OCI-LY3 (cell line): ENCODE measurements around the gene MUC5B.

Experiments used
- H2AFZ ChIP-seq: fragments of 200-600, 300-600 bp; shearing (Covaris generic); 2 replicates; pipeline ENCODE4 v1.6.0; 2014; ENCODE audit warnings: antibody characterized with exemption, low read depth, low read length
- H3K27ac ChIP-seq: fragments of 200-600, 300-600 bp; sonication (generic); 2 replicates; pipeline ENCODE4 v1.5.1; 2014; ENCODE audit warnings: mild to moderate bottlenecking, low read length, moderate library complexity, mixed read lengths
- H3K27me3 ChIP-seq: fragments of 200-600, 300-600 bp; sonication (generic); 2 replicates; pipeline ENCODE4 v1.6.1; 2014; ENCODE audit warnings: low read depth, low read length, mixed read lengths
- H3K36me3 ChIP-seq: fragments of 200-600, 300-600 bp; sonication (generic); replicated peaks from 2 replicates; pipeline ENCODE3; 2014; ENCODE audit warnings: low read depth, low read length, mixed read lengths
- H3K4me1 ChIP-seq: fragments of 300-600, 200-600 bp; sonication (generic); 2 replicates; pipeline ENCODE4 v1.6.1; 2014; ENCODE audit warnings: low read length, mixed read lengths
- H3K4me2 ChIP-seq: fragments of 200-600, 300-600 bp; sonication (generic); 2 replicates; pipeline ENCODE4 v1.6.1; 2014; ENCODE audit warnings: low read length, mixed read lengths
- H3K4me3 ChIP-seq: fragments of 300-600, 200-600 bp; sonication (generic); 2 replicates; pipeline ENCODE4 v1.5.1; 2014; ENCODE audit warnings: antibody characterized with exemption, mild to moderate bottlenecking, low read length, moderate library complexity
- H3K79me2 ChIP-seq: fragments of 300-600, 200-600 bp; shearing (Covaris generic); 2 replicates; pipeline ENCODE4 v1.6.1; 2014; ENCODE audit warnings: mild to moderate bottlenecking, low read length, mixed read lengths
- H3K9ac ChIP-seq: fragments of 300-600, 200-600 bp; shearing (Covaris generic); 2 replicates; pipeline ENCODE4 v1.6.0; 2014; ENCODE audit warnings: mild to moderate bottlenecking, low read length, moderate library complexity
- H3K9me3 ChIP-seq: fragments of 200-600, 300-600 bp; shearing (Covaris generic); 2 replicates; pipeline ENCODE4 v1.6.1; 2014; ENCODE audit warnings: low read length, mixed read lengths; ENCODE audit not compliant: insufficient read depth
- H4K20me1 ChIP-seq: fragments of 200-600, 300-600 bp; sonication (generic); 2 replicates; pipeline ENCODE4 v1.6.1; 2016; ENCODE audit warnings: low read length, mixed read lengths; ENCODE audit not compliant: insufficient read depth
- CTCF ChIP-seq: fragments of 200-600, 300-600 bp; sonication (generic); IDR thresholded peaks from 2 replicates; pipeline ENCODE4 v1.5.1; 2014; ENCODE audit warnings: antibody characterized with exemption, low read length, low read depth
- EZH2phosphoT487 ChIP-seq: fragments of 200-600 bp; shearing (Covaris generic); IDR thresholded peaks from 2 replicates; pipeline ENCODE4 v1.6.1; 2018; ENCODE audit warnings: antibody characterized with exemption, mixed run types, low read depth

MUC5B gene

GRCh38 chr11:1303973-1304372 lies 81.1 kb downstream of the MUC5B start:
- H3K4me3 ChIP-seq: no peak overlapping the region
- H3K27me3 ChIP-seq: no peaks in the 10 kb centered on the region
- no peak overlapping the region for H3K9ac ChIP-seq
- H2AFZ ChIP-seq: no peak overlapping the region
- H3K27ac ChIP-seq: no peak overlapping the region
- H3K9me3 ChIP-seq: no peaks in the 10 kb centered on the region
- H3K36me3 ChIP-seq: no peaks in the 10 kb centered on the region
- no peak overlapping the region for H3K4me2 ChIP-seq
- peaks cover 10% of the 10 kb centered on the region for H4K20me1 ChIP-seq
- TF ChIP-seq EZH2phosphoT487: no peak
- TF ChIP-seq CTCF: no peak
- H3K4me1 ChIP-seq: peaks cover 10% of the 10 kb centered on the region
- peaks cover 52% of the 10 kb centered on the region for H3K79me2 ChIP-seq

- H3K79me2 ChIP-seq: peaks cover 54% of the 10 kb centered on the region
- TF ChIP-seq EZH2phosphoT487 (no peak), CTCF (no peak)
- no peak overlapping the region for H3K9ac ChIP-seq
- no peaks in the 10 kb centered on the region for H3K27me3 ChIP-seq
- H2AFZ ChIP-seq: no peak overlapping the region
- H3K4me3 ChIP-seq: no peak overlapping the region
- peaks cover 10% of the 10 kb centered on the region for H3K4me1 ChIP-seq
- H3K9me3 ChIP-seq: no peaks in the 10 kb centered on the region
- H4K20me1 ChIP-seq: peaks cover 10% of the 10 kb centered on the region
- no peaks in the 10 kb centered on the region for H3K36me3 ChIP-seq
- H3K4me2 ChIP-seq: no peak overlapping the region
- H3K27ac ChIP-seq: no peak overlapping the region
These were observed 81.5 kb downstream of the MUC5B start for GRCh38 chr11:1304380-1304779.

- Histone ChIP-seq H3K27ac (no peak overlapping the region), H3K9me3 (no peaks in the 10 kb centered on the region), H3K4me2 (no peak overlapping the region), H2AFZ (no peak overlapping the region), H3K9ac (no peak overlapping the region), H3K4me3 (no peak overlapping the region), H3K36me3 (no peaks in the 10 kb centered on the region), H3K79me2 (peaks cover 53% of the 10 kb centered on the region), H4K20me1 (peaks cover 10% of the 10 kb centered on the region), H3K4me1 (peaks cover 12% of the 10 kb centered on the region), H3K27me3 (no peaks in the 10 kb centered on the region)
- TF ChIP-seq EZH2phosphoT487: no peak
- TF ChIP-seq CTCF: no peak
These were observed 82.2 kb downstream of the MUC5B start for GRCh38 chr11:1305063-1305495.

GRCh38 chr11:1305501-1306056 lies 82.7 kb downstream of the MUC5B start:
- peaks cover 52% of the 10 kb centered on the region for H3K79me2 ChIP-seq
- peaks cover 8% of the 10 kb centered on the region for H4K20me1 ChIP-seq
- no peak overlapping the region for H3K9ac ChIP-seq
- H3K9me3 ChIP-seq: no peaks in the 10 kb centered on the region
- no peak overlapping the region for H3K4me2 ChIP-seq
- H3K36me3 ChIP-seq: no peaks in the 10 kb centered on the region
- no peak overlapping the region for H3K4me3 ChIP-seq
- H3K4me1 ChIP-seq: peaks cover 17% of the 10 kb centered on the region
- no peaks in the 10 kb centered on the region for H3K27me3 ChIP-seq
- H2AFZ ChIP-seq: no peak overlapping the region
- H3K27ac ChIP-seq: no peak overlapping the region
- TF ChIP-seq EZH2phosphoT487 (no peak), CTCF (no peak)
